ENCODE results near the gene MOV10L1.

MOV10L1 gene

GRCh38 chr22:50178871-50179869 is 89.4 kb downstream of the MOV10L1 start:
- FAIRE-seq, result no peak

GRCh38 chr22:50179937-50180726 is 90.3 kb downstream of the MOV10L1 start:
- FAIRE-seq, result no peak

GRCh38 chr22:50180727-50181521 is 91.1 kb downstream of the MOV10L1 start:
- FAIRE-seq, result no peak

DNA sequence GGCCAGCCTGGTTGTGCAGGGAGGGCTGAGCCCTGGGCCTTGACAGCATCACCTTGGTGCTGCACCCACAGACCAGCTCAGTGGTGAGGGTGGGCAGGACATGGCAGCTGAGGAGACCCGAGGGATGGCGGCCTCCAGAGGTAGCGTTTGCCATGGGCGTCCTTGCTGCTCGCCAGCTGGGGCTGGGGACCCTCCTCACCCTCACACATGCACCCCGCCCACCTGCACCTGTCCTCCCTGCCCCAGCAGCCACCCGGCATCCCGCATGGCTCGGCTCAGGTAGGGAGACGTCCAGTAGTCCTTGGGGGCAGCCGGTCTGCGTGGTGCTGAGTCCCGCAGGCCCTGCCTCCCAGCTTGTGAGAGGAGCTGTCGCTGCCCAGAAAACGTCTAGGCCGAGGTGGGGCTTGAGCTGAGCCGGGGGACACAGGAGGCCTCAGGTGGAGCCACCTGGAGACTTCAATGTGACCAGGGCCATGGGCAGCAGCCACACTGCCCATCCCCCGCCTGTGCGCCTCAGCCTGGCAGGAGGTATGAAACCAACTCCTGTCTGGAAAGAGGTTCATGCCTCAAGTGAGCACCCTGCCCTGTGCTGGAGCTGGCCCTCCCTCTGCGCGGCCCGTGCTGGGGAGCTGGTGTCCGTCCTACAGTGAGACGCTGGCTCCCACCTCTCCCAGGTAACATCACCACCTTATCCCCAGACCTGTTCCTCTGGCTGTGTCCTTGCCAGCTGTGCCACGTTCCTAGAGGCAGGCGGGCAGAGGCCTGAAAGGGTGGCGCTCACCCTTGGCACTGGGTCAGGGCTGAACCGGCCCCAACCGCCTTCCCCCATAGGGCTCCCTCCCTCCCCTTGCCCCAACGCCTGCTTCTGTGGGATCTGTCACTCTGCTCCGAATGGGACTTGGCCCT is 92.6 kb downstream of the MOV10L1 start:
- FAIRE-seq, result no peak

GRCh38 chr22:50183141-50183971 is 93.5 kb downstream of the MOV10L1 start:
- FAIRE-seq, result no peak

DNA sequence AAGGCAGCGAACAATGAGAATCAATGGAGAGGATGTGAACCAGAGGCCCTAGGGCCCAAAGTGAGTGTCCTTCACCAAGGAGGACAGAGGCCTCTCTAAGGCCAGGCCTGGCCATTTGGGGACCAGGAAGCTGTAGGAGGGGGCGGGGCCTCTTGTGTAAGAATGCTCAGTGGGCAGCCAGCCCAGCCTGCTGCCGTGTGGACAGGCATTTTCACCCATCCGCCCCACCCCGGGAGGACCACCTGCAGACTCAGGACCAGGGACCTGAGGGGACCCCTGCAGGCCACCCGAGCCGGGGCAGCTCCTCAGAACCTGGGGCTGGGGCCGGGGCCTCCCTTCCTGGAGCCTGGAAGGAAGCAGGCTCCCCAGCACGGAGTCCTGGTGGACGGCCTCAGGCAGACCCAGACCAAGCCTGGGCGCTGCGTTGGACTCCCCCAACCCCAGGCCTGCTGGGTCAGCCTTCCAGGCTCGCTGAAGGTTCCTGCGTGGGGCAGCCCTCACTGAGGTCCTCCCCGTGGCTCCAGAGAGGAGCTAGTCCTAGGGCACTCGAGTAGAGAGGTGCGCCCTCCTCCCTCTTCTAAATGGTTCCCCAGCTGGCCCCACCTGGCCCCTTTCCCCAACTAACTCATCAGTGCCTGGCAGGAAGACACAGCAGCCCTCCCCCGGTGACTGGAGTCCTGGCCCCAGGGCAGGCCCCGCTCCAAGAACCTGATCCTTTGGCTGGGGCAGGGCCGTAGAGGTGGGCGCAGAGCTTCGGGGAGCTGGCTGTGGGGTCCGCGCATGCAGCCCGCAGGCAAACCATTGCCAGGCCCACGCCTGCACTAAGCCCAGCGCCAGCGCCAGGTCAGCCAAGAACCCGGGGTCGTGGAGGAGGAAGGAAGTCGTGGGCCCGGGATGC is 94.4 kb downstream of the MOV10L1 start:
- no peak for FAIRE-seq

DNA sequence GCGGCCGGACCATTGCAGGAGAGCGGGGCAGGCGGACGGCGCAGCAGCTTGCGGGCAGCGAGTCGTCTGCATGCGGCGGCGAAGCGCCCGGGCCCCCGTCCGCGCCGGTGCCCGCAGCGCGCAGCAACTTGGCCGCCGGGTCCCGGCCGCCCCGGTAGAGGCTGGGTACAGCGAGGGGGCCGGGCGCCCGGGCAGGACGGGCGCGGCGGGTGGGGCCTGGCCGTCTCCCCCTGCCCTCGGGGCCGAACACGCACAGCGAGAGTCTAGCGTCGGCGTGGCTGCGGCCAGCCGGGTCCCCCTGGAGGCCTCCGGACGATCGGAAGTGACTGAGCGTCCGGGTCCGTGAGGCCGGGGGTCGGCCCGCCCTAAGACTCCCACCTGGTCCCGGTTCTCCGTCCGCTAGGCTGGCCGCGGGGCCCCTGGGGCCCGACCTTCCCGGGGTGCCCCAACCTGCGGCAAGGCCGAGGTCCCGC is 95.1 kb downstream of the MOV10L1 start:
- no peak for FAIRE-seq

DNA sequence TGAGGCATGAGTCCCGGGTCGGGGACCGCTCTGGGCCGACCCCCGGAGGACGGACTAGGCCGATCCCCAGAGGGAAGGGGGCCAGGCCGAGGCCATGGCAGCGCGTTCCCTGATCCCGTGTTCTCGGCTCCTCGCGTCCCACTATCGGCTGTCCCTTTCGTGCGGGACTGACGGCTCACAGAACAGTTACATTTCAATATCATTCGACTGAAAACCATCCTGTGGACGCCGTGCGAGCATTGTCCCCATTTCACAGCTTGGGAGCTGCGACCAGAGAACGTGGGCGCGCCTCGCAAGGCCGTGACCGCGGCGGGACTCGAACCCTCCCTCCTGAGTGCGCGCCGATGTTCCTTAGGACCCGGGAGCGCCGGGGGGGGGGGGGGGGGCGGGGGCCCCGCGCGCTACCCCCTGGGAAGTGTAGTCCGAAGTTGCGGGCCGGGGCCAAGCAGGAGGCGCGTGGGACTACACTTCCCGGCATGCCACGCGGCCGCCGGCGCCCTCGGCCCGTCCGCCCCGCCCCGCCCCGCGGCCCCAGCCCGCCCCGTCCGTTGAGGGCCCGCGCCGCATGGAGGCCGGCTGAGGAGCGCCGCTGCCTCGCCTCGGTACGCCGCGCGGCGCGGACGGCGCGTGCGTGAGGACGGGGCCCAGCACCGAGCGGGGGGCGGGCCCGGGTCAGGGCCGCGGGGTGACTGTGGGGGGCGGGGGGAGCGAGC is 95.7 kb downstream of the MOV10L1 start, which contains the start of gene TRABD:
TRABD (plus strand) TSS at position 539 of the 713 bp plus-strand sequence. CDS start 7,148 bp downstream, outside the sequence.
- no peak for FAIRE-seq

- FAIRE-seq, result no peak
Measured at GRCh38 chr22:50186181-50186714, 96.4 kb downstream of the MOV10L1 start.

DNA sequence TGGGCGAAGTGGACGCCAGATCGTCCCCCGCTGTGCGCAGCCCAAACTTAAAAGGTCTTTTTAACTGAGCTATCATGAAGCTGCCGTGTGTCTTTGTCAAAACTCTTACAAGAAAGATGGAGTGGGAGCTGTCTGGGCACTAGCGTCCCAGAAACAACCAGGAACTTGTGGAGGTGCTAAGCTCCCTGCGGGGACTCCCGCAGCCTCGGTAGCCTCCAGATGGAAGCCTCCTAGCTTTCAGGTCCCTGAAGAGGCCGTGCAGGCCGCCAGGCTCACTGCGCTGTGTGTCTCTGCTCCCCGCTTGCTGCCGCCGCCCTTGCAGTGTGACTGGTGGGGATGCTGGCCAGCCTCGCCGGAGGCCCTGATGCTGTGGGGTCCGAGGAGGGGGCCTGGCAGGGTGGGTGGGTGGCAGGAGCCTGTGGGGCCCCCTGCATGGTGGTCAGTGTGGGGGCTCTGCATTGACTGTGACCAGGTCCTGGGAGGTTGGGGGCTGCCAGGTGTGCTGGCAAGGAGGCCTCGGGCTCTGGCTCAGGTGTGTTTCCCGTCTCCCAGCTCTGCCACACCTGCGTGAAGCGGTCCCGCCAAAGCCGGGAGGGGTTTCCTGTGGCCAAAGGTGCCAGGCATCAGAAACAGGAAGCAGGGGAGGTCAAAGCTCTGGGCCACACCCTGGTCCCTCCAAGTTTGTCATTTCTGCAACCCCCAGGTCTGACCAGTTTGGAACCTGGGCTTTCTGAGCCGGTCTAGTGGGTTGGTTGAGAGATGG is 97.1 kb downstream of the MOV10L1 start:
- no peak for FAIRE-seq

GRCh38 chr22:50188356-50188755 is 98.5 kb downstream of the MOV10L1 start:
- no peak for FAIRE-seq

GRCh38 chr22:50189184-50189848 is 99.5 kb downstream of the MOV10L1 start:
- no peak for FAIRE-seq

DNA sequence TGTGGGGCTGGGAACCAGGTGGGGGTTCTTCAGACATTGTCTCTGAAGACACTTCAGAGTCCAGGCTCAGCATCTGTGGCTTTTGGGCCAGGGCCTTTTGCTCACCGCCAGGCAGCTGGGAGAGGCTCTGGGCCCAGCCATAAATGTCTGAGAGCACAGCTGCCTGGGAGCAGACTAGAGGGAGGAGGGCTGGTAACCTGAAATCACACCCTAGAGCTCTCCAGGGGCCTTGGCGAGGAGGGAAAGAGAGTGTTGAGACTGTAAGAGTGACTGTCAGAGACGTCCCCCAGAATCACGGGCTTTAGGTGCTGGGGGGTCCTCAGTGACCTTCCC is 100.0 kb downstream of the MOV10L1 start:
- no peak for FAIRE-seq

DNA sequence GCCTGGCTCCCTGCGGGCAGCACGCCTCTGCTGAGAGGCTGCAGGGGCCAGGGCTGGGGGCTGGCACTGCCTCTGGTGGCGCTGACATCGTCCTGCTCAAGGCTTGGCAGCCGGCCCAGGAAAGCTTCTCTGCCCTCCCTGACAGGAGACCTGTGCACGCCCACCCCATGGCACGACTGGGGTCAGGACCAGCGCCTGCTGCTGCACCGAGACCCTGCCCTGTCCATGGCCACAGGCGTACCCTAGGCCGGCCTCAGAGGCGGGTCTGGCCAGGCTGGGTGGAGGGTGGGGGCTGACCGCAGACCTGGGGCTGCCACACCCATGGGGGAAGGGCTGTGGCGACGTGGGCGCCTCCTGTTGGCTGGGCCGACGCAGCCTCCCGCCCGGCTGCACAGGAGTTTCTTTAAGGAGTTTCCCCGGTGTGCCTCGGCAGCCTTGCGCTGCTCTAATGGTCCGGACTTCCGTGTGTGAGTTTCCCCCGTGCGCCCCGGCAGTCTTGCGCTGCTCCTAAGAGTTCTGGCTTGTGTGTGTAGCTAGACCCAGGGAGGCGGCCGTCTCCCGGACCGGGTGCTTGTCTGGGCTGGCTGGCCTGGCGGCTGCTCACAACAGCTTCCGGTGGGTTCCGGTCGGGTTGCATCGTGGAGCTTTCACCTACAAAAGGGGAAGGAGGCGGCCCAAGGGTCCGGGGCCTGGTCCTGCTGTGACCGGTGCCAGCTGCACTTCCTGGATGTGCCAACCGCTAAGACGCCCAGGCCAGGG is 100.6 kb downstream of the MOV10L1 start:
- no peak for FAIRE-seq

GRCh38 chr22:50190941-50191741 is 101.3 kb downstream of the MOV10L1 start:
- no peak for FAIRE-seq

Measured in islet of Langerhans (tissue), 1 donor.